Stimulated activated CD4-positive, alpha-beta T cell treated with anti-CD3 and anti-CD28 coated beads, Interleukin-4, amount 100 ng/mL, for 48 hours (primary cell): ENCODE data around the gene DLX4.

Experiments used
- DNase-seq, 2 donors: peaks; one replicate each; pipeline ENCODE4 v3.0.0-alpha.2; 2020; ENCODE audit warnings: low read depth in 2 of 2

DLX4 gene

DNA sequence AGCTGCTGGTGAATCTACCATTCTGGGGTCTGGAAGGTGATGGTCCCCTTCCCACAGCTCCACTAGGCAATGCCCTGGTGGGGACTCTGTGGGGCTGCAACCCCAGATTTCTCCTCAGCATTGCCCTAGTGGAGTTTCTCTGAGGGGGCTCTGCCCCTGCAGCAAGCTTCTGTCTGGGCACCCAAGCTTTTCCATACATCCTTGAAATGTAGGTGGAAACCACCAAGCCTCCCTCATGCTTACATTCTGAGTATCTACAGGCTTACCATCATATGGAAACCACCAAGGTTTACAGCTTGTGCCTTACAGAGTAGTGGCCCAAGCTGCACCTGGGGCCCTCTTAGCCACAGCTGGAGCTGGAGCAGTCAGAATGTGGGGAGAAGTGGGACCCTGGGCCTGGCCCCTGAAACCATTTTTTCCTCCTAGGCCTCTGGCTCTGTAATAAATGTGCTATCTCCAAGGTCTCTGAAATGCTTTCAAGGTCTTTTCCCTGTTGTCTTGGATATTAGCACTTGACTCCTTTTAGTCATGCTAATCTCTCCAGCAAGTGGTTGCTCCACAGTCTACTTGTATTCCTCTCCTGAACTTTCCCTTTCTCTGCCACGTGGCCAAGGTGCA, 45.6 kb downstream of the DLX4 start:
- DNase-seq, result no peak

DNA sequence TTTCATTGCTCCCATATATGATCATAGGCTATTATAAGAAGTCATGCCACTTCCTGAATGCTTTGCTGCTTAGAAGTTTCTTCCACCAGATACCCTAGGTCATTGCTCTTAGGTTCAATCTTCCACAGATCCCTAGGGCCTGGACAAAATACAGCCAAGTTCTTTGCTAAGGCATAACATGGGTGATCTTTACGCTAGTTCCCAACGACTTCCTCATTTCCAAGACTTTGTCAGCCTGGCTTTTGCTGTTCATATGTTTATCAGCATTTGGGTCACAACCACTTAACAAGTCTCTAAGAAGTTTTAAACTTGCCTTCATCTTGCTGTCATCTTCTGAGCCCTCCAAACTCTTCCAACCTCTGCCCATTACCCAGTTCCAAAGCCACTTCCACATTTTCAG, 46.2 kb downstream of the DLX4 start:
- no peak for DNase-seq

DNA sequence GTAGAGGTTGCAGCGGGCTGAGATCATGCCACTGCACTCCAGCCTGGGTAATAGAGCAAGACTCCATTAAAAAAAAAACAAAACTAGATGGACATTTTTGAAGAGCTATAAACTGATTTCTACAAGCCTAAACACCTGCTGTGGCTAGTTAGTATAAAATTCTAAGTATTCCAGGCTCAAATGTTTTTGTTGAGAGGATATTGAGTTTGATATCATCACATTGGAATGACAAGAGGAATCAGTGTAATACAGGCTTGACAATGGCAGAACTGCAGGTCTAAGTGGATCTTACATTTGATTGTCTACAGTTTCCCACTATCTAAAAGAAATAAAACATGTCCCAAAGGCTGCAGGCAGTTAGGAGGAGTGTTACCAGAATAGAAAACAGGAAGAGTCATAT, 49.9 kb downstream of the DLX4 start:
- DNase-seq, result no peak

DNA sequence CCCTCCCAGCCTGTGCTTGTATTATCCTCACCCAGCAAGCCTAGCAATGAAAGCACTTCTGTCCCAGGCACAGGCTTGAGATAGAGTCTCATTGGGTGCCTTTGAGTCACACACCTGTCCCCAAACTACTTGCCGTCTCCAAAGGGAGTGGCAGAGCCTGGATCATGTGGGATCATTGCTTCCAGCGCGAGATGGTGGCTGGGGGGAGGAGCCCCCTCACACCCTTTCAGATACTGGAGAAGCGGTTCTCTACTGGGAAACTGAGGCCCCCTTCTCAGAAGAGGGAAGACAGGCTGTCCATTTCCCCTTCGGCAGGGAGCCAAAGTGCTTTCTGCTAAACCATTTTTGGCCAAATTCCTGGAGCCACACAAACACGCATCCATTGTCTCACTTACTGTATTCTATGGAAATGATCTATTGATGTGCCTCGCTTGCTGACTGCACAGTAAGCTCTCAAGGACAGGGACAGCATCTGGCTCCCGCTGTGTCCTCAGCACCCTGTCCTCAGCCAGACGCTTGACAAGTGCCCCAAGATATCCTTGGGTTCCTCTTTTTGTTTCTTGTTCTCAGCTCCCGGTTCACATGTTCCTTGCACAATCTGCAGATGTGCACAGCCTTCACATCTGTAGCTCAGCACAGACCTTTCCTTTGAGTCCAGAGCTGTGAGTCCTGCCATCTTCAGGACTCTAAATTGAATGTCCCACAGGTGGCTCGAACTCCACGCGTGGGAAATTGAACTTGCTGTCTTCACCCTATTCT, 52.0 kb downstream of the DLX4 start:
- no peak for DNase-seq

DNA sequence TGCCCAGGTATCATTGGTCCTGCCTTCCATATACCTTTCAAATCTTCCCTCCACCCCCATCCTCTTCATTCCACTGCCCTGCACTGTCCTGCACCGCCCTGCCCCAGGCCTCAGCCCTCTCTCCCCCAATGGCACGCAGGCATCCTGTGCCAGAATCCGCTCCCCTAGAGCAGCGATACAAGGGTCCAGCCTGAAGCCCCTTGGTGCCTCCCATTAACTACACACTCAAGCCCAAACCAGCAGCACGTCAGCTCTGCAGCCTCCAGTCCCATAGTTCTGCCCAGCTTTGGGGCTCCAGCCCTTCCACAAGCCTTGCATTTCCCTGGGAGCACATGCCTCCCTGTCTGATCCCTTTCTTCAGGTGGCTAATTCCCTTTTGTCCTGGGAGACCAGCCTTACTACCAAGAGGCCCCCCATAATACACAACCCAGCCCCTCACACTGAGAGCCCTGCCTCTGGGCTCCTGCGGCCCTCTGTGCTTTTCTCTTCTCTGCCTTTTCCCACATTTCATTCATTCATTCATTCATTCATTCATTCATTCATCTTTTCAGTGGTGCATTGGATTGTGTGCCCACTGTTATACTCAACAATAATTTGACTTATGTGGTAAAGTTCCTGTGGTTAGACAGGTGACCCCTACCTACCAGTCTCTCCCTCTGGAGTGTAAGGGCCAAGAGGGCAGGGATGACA, 52.8 kb downstream of the DLX4 start:
- DNase-seq, result no peak

DNA sequence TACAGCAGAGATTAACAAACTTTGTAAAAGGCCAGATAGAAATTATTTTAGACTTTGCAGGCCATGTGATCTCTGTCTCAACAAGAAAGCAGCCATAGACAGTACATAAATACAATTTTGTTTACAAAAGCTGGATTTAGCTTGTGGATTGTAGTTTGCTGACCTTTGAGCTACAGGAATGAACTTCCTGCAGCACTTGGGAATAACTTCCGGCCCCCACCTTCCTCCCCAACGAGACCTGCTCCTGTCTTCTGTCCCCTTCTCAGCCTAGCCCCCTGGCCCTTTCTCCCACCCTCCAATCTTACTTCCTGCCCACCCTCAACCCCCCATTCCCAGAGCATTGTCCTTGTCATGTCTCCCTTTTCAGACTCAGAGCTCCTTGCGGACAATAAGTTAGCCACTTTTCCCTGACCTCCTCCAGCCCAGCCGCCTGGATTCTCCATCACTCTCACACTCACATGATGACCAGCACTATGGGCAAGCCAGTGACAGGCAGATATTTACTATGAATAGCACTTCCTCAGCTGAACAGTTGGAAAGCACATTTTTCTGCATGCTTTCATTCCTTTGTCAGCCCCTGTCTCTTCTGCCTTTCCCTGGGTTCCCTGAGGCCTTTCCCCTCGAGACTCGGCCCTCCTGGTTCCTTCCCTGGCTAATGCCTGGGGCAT, 53.6 kb downstream of the DLX4 start:
- DNase-seq, result no peak

DNA sequence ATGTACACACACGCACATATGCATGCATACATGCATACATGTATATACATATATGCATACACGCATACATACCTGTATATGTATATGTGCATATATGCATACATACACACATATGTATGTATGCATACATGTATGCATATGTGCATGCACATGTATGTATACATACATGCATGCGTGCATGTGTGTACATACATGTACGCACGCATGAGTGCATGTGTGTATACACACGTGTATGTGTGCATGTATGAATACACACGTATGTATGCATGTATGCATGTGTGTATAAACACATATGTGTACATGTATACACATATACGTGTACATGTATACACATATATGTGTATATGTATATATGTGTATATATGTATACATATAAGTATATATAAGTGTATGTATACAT, 54.5 kb downstream of the DLX4 start:
- no peak for DNase-seq
